Measurements from ENCODE around the gene ALLC.

DNA sequence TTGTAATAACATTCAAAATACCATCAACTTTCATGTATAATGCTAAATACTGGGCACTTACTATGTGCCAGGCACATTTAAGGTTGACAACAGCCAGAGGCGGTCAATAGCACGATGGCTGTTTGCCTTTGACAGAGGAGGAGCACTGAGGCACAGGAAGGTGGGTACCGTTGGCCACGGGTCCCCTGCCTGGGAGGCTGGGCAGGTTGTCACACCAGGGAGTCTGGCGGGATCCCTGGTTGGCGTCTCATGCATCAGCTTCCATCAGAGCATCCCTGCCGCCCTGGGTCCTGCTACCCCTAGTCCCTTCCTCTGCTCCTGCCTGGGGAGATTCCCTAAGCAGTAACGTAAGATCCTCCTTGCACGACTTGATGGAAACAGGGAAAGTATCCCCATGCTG, 19.4 kb downstream of the ALLC start:
- no peak for TF ChIP-seq CTCF (IDR thresholded peaks at IDR 0.05; ENCODE audit: low read depth, low read length, poor library complexity, severe bottlenecking)
- no peak for TF ChIP-seq EZH2phosphoT487 (IDR thresholded peaks at IDR 0.05; ENCODE audit: borderline replicate concordance, low read length)
